HG03196 (cell line): ENCODE data around the gene SMOC2.

Experiments
- ATAC-seq: cut with Tn5 transposase; IDR thresholded peaks from one replicate; pipeline ENCODE4 v1.9.1; 2021; ENCODE audit not compliant: unreplicated experiment

Gene SMOC2

GRCh38 chr6:168513766-168514165 is 72.8 kb downstream of the SMOC2 start:
- no peak for ATAC-seq

GRCh38 chr6:168514216-168514615 is 73.2 kb downstream of the SMOC2 start:
- ATAC-seq = no peak

DNA sequence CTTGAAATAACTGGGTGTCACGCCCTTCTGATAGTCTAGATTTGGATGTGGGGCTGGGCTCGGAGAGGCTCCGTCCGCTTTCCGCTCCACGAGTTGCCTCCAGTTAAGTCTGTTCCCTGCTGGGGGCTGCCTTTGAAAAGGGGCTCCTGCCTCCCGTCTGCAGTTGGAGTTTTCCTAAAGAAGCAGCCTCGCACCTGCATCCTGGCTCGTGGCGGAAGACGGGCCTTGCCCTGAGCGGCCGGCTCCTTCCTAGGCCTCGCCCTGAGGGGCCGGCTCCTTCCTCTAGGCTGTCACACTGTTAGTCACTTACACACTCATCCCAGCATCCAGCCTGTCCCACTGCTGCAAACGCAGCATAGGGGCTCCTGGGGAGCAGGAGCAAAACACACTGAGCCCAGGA is 74.4 kb downstream of the SMOC2 start:
- ATAC-seq = no peak

DNA sequence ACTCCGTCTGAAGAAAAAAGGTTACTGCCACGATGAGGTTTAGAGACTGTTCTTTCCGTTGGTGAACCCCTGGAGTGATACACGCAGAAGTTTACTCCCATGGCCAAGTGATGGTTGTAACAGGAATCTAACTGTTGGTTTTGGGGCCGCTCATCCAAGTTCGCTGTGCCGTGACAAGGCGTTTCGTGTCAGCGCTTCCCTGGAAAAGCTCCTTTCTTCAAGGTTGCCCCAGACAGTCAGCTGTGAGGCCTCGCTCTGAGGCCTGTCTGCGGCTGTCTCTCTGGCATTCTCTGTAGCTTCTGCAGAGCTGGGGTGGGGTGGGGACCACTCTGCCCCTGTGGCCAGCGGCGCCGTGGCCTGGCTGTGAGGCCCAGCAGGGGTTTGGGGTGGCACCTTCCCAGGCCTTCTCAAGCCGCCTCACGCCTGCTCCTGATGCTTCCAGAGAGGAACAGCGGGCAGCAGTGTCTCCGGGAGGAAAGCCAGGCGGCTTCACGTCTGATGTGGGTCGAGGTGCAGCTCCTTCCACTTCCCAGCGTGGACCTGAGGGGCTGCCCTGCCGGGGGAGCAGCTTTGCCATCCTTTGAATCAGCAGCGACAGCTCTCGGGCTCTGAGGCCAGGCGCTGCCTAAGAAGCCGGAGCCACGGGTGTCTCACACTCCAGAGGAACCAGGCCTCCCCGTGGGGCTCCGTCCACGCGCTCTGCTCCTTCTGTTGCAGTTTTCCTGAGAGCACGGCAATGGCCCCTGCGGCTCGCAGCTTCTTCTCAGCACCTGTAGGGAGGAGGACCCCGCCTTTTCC is 76.2 kb downstream of the SMOC2 start:
- ATAC-seq = no peak

GRCh38 chr6:168517742-168518347 is 76.9 kb downstream of the SMOC2 start:
- no peak for ATAC-seq

- ATAC-seq = no peak
These were observed 77.4 kb downstream of the SMOC2 start for GRCh38 chr6:168518348-168518745.

- no peak for ATAC-seq
These were observed 77.9 kb downstream of the SMOC2 start for GRCh38 chr6:168518867-168519266.

DNA sequence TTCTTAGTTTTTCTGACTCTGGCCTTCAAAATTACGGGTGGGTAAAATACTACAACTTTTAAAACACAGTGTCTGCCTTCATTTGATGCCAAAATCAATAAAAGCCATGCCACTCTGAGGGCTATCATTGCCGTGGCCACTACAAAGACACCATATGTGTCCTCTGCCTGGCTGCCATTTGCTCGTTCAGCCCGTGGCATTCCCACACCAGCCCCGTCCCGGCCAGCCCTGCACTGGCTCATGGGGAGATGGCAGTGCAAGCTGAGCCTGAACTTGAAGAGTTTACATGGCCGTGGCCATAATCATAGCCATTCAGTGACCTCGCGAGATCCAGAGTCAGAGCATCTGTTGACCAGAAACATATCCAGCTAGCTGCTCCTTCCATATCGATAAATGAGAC is 79.2 kb downstream of the SMOC2 start:
- ATAC-seq = no peak

DNA sequence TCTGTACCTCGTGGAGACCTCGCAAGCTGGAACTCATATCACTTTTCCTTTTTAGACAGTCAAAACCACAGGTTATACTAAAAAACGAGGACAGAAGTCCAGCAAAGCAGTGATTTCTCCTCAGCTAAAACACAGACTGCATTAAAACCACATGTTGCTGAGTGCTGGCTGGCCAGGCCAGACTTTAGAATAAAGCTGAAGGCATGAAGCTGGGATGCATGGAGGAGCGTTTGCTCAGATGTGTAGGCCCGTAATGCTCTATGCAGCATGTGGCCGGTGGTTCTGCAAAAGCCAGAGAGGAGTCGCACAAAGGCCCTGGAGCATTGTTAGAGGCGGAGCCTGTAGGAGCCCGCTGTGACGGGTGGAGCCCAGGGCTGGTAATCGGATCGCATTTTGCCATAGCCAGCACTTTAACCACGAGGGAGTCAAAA is 83.6 kb downstream of the SMOC2 start:
- no peak for ATAC-seq

GRCh38 chr6:168525114-168525513 is 84.1 kb downstream of the SMOC2 start:
- ATAC-seq = no peak

- no peak for ATAC-seq
These were observed 85.1 kb downstream of the SMOC2 start for GRCh38 chr6:168525926-168526630.

DNA sequence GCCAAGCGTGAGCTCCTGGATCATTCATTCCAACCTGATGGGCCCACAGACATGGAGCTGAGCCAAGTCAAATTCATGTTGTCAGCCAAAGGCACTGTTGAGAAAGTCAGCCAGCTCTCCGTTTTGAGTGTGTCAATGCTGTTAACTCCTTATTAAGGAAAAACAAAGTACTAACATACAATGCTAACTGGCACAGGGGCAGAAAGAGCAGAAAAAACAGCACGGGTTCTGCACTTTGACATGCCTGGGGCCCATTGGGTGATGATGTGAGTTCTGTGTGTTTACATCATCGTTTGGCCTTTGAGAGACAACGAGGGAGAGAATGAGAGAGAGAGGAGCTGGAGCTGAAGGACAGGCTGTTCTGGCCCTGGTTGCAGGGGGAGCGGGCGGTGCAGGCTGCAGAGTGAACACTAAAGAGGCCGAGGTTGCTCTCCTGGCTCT is 85.9 kb downstream of the SMOC2 start:
- no peak for ATAC-seq

- no peak for ATAC-seq
These were observed 86.6 kb downstream of the SMOC2 start for GRCh38 chr6:168527451-168528210.

DNA sequence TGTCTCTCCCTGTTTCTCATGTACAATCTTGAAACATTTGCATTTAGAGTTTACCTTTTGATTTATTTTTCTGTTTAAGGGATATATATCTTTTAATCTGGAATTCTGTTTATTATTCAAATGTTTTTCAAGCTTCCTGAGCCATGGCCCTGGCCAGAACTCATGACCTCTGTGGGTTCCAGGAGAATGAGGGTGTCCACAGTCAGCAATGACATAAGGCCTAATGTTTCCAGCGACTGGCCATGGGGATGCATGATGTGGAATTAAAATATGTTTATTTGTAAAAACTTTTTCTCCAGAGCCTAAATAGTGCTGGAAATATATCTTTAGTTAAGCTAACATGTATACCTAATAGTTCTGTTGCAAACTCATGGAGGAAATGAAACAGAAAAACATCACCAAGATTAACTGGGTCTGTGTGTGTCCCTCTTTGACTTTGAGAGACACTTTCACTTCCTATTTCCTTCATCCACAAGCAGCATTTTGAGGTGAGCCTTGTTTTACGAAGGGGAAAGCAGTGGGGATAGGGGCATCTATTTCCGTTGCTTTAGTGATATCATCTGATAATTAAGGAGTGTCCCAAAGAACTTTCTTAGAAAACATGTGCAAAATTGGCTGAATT is 87.6 kb downstream of the SMOC2 start:
- no peak for ATAC-seq

GRCh38 chr6:168529214-168529613 is 88.2 kb downstream of the SMOC2 start:
- no peak for ATAC-seq

GRCh38 chr6:168530653-168531071 is 89.7 kb downstream of the SMOC2 start:
- no peak for ATAC-seq

GRCh38 chr6:168532070-168532469 is 91.1 kb downstream of the SMOC2 start:
- ATAC-seq = no peak

- ATAC-seq = no peak
These were observed 92.4 kb downstream of the SMOC2 start for GRCh38 chr6:168533414-168533813.

GRCh38 chr6:168534265-168534664 is 93.3 kb downstream of the SMOC2 start:
- no peak for ATAC-seq

DNA sequence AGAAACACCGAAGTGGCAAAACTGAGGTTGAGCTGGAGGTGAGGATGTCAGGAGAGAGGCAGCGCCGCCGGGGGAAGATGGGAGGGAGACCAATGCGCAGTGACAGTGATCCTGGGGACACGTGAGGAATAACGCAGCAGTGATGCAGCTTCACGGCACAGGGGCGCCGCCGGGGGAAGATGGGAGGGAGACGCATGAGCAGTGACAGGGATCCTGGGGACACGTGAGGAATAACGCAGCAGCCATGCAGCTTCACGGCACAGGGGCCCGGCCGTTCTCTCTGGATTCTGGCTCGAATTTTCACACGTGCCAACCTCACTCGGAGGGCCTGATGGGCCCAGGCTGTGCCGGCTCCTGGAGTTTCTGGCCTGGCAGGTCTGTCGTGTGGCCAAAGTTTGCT is 94.7 kb downstream of the SMOC2 start:
- no peak for ATAC-seq

DNA sequence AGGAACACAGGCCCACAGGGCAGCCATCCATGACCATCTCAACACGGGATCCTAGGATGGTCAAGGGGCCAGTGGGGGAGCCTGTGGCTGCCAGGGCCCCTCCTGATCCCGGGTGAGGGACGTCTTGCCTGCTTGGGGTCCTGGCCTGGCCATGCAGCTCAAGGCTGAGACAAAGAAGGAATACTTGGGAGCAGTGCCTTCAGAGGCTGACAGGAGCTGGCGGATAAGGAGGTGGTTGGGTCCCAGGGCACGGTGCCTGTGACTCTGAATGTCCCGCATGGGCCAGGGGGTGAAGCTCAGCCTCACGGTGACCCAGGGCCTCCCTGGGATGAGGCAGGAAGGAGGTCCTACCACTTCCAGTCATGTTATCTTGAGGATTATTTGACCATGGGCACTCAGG is 95.2 kb downstream of the SMOC2 start:
- ATAC-seq = no peak
